GM19238 (cell line): ENCODE results near the gene SELENOH.

Experiments used
- DNase-seq: peaks from one replicate; pipeline ENCODE4 v3.0.0; 2011; ENCODE audit warnings: low spot score; ENCODE audit not compliant: insufficient read length

Gene SELENOH

DNA sequence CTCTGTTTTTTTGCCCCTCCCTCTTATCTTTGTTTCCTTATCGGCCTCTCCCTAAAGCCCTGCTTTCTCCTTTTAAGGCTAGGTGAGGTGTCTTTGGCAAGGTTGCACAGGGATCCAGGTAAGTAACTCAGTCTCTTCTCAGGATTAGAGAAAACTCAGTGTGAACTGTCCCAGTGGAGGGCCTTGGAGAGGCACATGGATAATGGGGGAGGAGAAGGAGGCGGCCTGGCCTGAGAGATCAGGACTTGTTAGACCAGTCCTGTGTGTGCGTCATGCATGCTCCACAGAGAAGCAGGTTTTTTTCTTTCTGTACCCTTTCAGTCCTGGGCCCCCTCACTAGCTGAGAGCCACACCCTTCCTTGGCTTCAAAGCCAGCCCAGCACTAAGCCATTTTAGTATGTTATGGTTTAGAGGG lies 40.2 kb downstream of the SELENOH start:
- DNase-seq, result no peak

DNA sequence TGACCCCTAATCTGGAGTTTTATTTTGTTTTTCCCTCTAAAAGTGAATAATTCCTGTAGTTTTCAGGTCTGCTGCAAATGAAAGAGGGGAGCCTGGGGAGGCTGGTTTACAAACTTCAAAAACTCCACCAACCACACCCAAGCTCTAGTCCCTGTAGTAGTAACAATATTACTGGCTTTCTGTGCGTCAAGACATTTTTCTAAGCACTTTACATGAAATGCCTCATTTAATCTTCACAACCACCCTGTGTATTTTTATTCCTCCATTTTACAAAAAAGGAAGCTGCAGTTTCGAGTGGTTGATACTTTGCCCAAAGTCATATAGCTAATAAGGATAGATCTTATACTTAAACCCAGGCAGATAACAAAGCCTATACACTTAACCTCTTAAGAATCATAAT lies 43.8 kb downstream of the SELENOH start:
- DNase-seq, result no peak

DNA sequence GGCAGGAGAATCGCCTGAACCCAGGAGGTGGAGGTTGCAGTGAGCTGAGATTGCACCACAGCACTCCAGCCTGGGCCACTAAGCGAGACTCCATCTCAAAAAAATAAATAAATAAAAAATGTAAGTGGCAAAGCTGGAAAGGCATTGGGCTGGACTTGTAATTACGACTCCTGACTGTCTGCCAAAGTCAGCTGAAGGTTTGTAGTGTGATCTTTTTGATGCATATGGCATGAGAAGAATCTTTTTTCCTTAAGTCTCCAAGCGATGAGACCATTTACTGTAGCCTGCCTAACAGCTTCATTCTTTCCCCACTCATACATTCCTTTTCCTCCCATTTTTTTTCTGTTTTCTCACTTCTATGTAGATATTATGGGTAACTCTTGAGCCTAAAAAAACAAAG lies 45.1 kb downstream of the SELENOH start:
- DNase-seq, result no peak

DNA sequence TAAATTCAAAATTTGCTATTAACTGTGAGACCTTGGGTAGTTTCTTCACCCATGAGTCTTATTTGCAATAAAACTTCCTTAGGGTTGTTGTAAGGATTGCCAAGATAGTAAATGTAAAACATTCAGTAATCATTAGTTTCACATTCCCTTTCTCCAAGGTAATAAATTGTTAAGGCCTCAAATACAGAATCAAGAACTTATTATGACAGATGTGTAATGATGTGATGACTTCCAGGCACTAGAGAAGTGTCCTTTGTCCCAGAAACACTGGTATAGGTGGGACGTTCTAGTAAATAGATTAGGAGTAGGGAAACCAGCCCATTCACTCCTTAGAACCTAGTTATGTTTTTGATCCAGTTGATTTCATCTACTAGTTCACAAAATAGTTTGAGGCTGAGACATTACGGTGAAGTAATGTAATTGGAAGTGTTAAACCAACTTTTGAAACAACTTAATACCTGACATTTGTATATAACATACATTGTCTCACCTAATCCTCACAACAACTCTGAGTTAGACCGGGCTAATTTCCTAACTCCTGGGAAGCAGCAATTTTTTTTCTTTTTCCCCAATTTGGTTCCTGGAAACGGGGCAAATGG lies 45.8 kb downstream of the SELENOH start:
- DNase-seq, result no peak

DNA sequence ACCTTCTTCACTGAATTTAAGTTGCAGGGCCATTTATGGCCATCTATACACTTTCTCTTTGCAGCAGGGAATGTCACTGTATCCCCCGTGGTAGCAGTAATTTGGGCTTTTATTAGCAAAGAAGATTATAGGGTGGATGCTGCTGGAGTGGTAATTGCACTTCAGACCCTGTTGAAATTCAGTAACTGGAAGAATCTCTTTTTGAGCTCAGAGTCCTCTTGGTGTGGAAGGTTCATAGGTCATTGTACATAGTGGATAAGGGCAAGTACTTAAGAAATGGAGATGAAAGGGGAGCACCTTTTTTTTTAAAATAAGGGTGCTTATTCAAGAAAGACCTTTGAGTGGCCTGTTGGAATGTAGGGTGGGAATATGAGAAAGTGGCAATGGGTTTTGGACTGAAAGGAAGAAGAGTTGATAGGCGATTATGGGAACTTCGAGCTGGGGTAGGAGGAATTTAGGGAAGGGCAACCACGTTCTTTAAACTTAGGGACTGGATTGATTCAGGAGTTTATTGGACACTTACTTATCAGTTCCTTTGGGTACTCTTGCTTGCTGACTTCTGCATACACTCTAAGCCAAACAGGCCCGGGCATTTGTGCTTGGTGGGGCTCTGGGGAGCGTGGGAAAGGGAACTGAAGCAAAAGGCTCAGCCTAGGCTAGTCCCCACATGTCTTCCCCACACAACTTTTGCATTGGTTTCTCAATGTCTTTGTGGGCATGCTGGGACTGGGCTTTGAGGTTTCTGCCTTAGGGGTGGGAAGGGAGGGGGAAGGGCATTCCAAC lies 46.8 kb downstream of the SELENOH start:
- peak; percentile 36 for DNase-seq

DNA sequence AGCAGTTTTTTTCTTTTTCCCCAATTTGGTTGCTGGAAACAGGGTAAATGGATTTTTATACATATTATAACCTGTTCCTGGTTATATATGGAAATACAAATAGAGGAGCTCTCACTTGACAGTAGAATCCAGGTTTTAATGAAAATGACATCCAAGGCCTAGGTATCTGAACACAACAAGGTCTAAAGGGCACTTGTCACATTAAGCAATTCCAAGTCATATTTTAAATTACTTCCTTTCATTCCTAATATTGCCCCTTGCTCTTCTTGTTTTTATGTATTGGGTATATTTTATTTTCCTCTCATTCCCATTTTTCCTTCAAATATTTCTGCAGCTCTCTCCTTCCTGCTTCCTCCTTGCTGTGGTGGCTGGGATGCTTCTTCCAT lies 47.4 kb downstream of the SELENOH start:
- no peak for DNase-seq

DNA sequence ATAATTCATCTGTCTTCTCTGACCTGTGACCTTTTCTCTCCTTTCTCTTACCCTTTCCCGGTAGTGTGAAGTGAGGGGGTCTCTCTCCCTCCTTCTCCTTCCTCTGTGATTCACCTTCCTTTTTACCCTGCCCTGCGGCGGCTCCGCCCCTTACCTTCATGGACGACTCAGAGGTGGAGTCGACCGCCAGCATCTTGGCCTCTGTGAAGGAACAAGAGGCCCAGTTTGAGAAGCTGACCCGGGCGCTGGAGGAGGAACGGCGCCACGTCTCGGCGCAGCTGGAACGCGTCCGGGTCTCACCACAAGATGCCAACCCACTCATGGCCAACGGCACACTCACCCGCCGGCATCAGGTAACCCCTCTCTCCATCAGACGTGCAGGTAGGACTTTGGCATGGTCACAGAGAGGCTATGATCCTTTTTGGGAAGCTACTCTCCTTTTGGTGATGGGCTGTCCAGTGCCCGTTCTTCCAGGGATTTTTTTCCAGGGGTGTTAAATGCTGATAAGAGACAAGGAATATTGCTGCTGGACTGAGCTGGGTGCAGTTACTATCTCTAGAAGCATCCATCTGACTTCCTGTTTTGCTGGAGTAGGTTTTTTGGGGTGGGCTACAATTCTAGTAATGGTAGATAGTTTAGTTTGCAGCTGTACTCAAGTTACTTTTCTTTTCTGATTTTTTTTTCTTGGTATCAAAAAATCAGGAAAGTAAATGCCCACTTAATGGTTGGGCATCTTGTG lies 50.2 kb downstream of the SELENOH start:
- DNase-seq, result no peak

DNA sequence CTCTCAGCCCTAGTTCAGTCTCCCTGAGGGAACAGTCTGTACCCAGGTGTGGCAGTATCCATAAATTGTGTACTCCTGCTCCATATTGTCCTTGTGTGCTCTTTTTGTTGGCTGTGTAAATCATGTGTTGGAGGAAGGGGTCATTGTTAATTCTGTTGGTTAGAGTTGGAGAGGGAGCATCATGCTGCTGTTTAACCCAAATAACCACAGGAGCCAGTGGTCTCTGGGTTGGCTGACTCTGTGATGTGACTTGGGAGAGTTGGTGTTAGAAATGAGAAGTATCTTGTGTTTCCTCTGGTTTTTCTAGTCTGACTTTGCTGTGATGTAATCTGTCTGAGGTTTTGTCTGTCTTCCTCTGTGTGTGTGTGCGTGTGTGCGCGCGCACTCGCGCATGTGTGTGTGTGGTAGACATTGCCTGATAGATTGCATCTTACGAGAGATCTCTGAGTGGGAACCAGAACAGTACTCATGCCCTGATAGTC lies 50.8 kb downstream of the SELENOH start:
- peak; percentile 41 for DNase-seq

DNA sequence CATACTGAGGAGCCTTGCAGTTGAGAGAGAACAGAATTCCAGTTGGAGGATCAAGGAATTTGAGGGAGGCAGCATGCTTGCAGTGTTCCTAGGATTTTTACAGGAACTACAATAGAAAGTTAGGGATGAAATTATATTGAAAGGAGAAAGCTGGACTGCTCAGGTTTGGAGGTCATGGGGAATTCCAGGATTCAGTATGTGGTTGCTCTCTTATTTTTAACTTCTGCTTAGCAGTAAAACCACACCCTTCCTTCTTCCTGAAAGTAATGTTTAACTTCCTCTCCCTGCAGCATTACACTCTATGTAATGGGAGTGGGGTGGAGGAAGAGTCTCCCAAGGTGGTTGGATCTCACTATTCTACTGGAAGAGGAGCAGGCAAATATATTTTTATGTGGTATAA lies 51.6 kb downstream of the SELENOH start:
- DNase-seq, result no peak
